GM06990 (cell line): ENCODE results near the gene GIMAP1.
A peak's percentile ranks its signal among the peaks of the same experiment; 100 is the strongest.

Source experiments
- DNase-seq: peaks from one replicate; pipeline ENCODE4 v3.0.0-alpha.2; 2011; ENCODE audit not compliant: insufficient read length; ENCODE audit errors: extremely low read depth
- H3K27me3 ChIP-seq: replicated peaks from 2 replicates; pipeline ENCODE4 v1.6.0; 2011; ENCODE audit warnings: low read length; ENCODE audit not compliant: control insufficient read depth, insufficient read depth
- H3K36me3 ChIP-seq: 2 replicates; pipeline ENCODE4 v1.5.1; 2011; ENCODE audit warnings: low read length; ENCODE audit not compliant: control insufficient read depth, insufficient read depth
- H3K4me3 ChIP-seq: replicated peaks from 2 replicates; pipeline ENCODE4 v1.5.1; 2011; ENCODE audit warnings: low read depth, mild to moderate bottlenecking, control low read depth, low read length
- TF ChIP-seq, protein P1 (sequence below): IDR thresholded peaks from 2 replicates; pipeline ENCODE4 v1.5.1; 2011; ENCODE audit warnings: low read length, control low read depth, mild to moderate bottlenecking, inconsistent platforms; ENCODE audit not compliant: insufficient read depth, poor library complexity, severe bottlenecking

Gene GIMAP1

GRCh38 chr7:150685219-150686029 is 31.0 kb upstream of the GIMAP1 start, which contains the start of gene GIMAP2:
Gene GIMAP2 (plus strand): TSS chr7:150685706. CDS start chr7:150687060, 1,354 bp downstream.
- TF ChIP-seq, protein P1, sequence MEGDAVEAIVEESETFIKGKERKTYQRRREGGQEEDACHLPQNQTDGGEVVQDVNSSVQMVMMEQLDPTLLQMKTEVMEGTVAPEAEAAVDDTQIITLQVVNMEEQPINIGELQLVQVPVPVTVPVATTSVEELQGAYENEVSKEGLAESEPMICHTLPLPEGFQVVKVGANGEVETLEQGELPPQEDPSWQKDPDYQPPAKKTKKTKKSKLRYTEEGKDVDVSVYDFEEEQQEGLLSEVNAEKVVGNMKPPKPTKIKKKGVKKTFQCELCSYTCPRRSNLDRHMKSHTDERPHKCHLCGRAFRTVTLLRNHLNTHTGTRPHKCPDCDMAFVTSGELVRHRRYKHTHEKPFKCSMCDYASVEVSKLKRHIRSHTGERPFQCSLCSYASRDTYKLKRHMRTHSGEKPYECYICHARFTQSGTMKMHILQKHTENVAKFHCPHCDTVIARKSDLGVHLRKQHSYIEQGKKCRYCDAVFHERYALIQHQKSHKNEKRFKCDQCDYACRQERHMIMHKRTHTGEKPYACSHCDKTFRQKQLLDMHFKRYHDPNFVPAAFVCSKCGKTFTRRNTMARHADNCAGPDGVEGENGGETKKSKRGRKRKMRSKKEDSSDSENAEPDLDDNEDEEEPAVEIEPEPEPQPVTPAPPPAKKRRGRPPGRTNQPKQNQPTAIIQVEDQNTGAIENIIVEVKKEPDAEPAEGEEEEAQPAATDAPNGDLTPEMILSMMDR, result peak; percentile 11
- H3K36me3 ChIP-seq, result peaks cover 8% of the 10 kb centered on the region
- DNase-seq, result peak; percentile 64
- H3K4me3 ChIP-seq, result peak within 1 kb of the TSS; percentile 70
- H3K27me3 ChIP-seq, result no peaks in the 10 kb centered on the region

- Histone ChIP-seq H3K4me3 (peak overlapping the region; percentile 70), H3K36me3 (peaks cover 10% of the 10 kb centered on the region), H3K27me3 (no peaks in the 10 kb centered on the region)
- TF ChIP-seq, protein P1, result no peak
- DNase-seq, result no peak
These were observed 30.3 kb upstream of the GIMAP1 start for GRCh38 chr7:150686030-150686631.

- no peaks in the 10 kb centered on the region for H3K27me3 ChIP-seq
- no peak for DNase-seq
- peaks cover 21% of the 10 kb centered on the region for H3K36me3 ChIP-seq
- H3K4me3 ChIP-seq, result no peak overlapping the region
- TF ChIP-seq, protein P1, result no peak
These were observed 27.8 kb upstream of the GIMAP1 start for GRCh38 chr7:150688630-150689029.

- peaks cover 13% of the 10 kb centered on the region for H3K36me3 ChIP-seq
- no peak for DNase-seq
- TF ChIP-seq, protein P1, result no peak
- H3K4me3 ChIP-seq, result no peak overlapping the region
- H3K27me3 ChIP-seq, result no peaks in the 10 kb centered on the region
These were observed 20.8 kb upstream of the GIMAP1 start for GRCh38 chr7:150695654-150696053.

DNA sequence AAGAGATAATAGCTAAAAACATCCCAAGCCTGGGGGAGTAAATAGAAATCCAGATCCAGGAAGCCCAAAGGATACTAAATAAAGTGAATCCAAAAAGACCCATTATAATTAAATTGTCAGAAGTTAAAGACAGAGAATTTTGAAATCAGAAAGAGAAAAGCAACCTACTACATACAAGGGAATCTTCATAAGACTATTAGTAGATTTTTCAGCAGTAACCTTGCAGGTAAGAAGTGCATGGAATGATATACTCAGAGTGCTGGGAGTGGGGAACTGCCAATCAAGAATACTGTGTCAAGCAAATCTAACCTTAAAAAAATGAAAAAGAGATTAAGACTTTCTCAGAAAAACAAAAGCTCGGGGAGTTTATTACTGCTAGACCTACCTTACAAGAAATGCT is 13.2 kb upstream of the GIMAP1 start:
- Histone ChIP-seq H3K36me3 (no peaks in the 10 kb centered on the region), H3K27me3 (no peaks in the 10 kb centered on the region), H3K4me3 (no peak overlapping the region)
- TF ChIP-seq, protein P1, result no peak
- DNase-seq, result no peak
